Esophagus muscularis mucosa (tissue), 4 donors: Measurements from ENCODE around the gene RPS13. TPM values are rescaled to one million over a fixed set of nuclear protein-coding genes. Genes with fewer than 3 reads are reported as not detected.
"Not testable (repeated sequence)": the region's sequence is repeated elsewhere in the genome, so short reads cannot be mapped to it uniquely, and the experiment has no call there.

ENCODE experiments used
- DNase-seq: peaks from one replicate; pipeline ENCODE4 v3.0.0-alpha.2; 2017; ENCODE audit errors: extremely low spot score
- H3K27ac ChIP-seq, 4 donors: fragments of 200-600 bp; sonication (generic); replicated peaks in 1 of 4; 1 replicate in 3 of 4; 2 replicates in 1 of 4; pipeline ENCODE4 v1.5.1; 2016 to 2019; ENCODE audit warnings: mild to moderate bottlenecking in 1 of 4
- H3K27me3 ChIP-seq, 4 donors: fragments of 200-600 bp; sonication (generic); one replicate each; pipeline versions ENCODE4 v1.5.1 to v1.6.0; 2016 to 2019
- H3K36me3 ChIP-seq, 4 donors: fragments of 200-600 bp; sonication (generic); one replicate each; pipeline ENCODE4 v1.5.1; 2016 to 2019
- H3K4me1 ChIP-seq, 4 donors: fragments of 200-600 bp; sonication (generic); one replicate each; pipeline ENCODE4 v1.5.1; 2016 to 2019
- H3K4me3 ChIP-seq, 4 donors: fragments of 200-600 bp; sonication (generic); 1 replicate in 2 of 4; 2 replicates in 2 of 4; pipeline ENCODE4 v1.5.1; 2016 to 2019; ENCODE audit warnings: mild to moderate bottlenecking in 4 of 4, moderate library complexity in 1 of 4
- H3K9me3 ChIP-seq, 4 donors: fragments of 200-600 bp; sonication (generic); 1 replicate in 3 of 4; 2 replicates in 1 of 4; pipeline ENCODE4 v1.5.1; 2016 to 2019
- EP300 ChIP-seq: sonication (generic); formaldehyde crosslinking; IDR thresholded peaks from one replicate; pipeline ENCODE4 v1.6.1; 2017; ENCODE audit warnings: antibody characterized with exemption
- POLR2A ChIP-seq: fragments of 450-650 bp; IDR thresholded peaks from one replicate; pipeline ENCODE4 v1.6.1; 2017; ENCODE audit warnings: antibody characterized with exemption, moderate library complexity, mild to moderate bottlenecking, low read depth
- POLR2AphosphoS5 ChIP-seq, 2 donors: sonication (generic); formaldehyde crosslinking; IDR thresholded peaks; one replicate each; pipeline ENCODE4 v1.6.1; 2017; ENCODE audit warnings: antibody characterized with exemption in 2 of 2
- WGBS: methylation state at CpG from one replicate; pipeline ENCODE4 v1.1.5; 2018; 5-methylcytosine and 5-hydroxymethylcytosine counted together
- intact Hi-C: fragments of 100-400 bp; cut with DNase I; formaldehyde crosslinking; loops from one replicate; pipeline ENCODE4 v1.15.1; 2023
- total RNA-seq, 4 donors: library from RNA; depleted of rRNA; stranded (reverse); fragments of >200 nt; gene quantifications; one replicate each; pipeline versions ENCODE4 v1.1.0 to v1.2.1, GENCODE V29; 2016
- TF ChIP-seq, protein P1 (sequence below), 3 experiments: fragments of 200-600 bp in 2 of 3; fragments of 450-650 bp in 1 of 3; sonication (generic) in 2 of 3; IDR thresholded peaks; one replicate each; pipeline ENCODE4 v1.5.1; 2017 to 2019; ENCODE audit warnings: antibody characterized with exemption in 3 of 3, mild to moderate bottlenecking in 2 of 3, moderate library complexity in 1 of 3

The RPS13 gene
- total RNA-seq, 4 donors from 2014 or later, result 828 to 2,253 (median 1,546) TPM

- no peak overlapping the region for H3K4me3 ChIP-seq
- no peaks in the 10 kb centered on the region for H3K9me3 ChIP-seq
- no peaks in the 10 kb centered on the region for H3K4me1 ChIP-seq
- peaks cover 51 to 99% (median 85%) of the 10 kb centered on the region in 4 donors for H3K36me3 ChIP-seq
- H3K27me3 ChIP-seq, result no peaks in the 10 kb centered on the region
- intact Hi-C loops, result no loop called here
- TF ChIP-seq POLR2A (no peak), POLR2AphosphoS5 (IDR thresholded peaks at IDR 0.05) (no peak), EP300 (no peak)
- TF ChIP-seq, protein P1, sequence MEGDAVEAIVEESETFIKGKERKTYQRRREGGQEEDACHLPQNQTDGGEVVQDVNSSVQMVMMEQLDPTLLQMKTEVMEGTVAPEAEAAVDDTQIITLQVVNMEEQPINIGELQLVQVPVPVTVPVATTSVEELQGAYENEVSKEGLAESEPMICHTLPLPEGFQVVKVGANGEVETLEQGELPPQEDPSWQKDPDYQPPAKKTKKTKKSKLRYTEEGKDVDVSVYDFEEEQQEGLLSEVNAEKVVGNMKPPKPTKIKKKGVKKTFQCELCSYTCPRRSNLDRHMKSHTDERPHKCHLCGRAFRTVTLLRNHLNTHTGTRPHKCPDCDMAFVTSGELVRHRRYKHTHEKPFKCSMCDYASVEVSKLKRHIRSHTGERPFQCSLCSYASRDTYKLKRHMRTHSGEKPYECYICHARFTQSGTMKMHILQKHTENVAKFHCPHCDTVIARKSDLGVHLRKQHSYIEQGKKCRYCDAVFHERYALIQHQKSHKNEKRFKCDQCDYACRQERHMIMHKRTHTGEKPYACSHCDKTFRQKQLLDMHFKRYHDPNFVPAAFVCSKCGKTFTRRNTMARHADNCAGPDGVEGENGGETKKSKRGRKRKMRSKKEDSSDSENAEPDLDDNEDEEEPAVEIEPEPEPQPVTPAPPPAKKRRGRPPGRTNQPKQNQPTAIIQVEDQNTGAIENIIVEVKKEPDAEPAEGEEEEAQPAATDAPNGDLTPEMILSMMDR (IDR thresholded peaks at IDR 0.05), result no peak
- H3K27ac ChIP-seq, result no peak overlapping the region
- 85% methylated on average over 5 of the region's 5 CpGs for WGBS
- no peak for DNase-seq
Observed at GRCh38 chr11:17102462-17102861, 25.0 kb upstream of the RPS13 start.

GRCh38 chr11:17098658-17099057, 21.2 kb upstream of the RPS13 start:
- TF ChIP-seq EP300, result no peak
- no peak for TF ChIP-seq POLR2AphosphoS5 (IDR thresholded peaks at IDR 0.05)
- TF ChIP-seq POLR2A, result no peak
- TF ChIP-seq, protein P1 (IDR thresholded peaks at IDR 0.05), result no peak
- no peaks in the 10 kb centered on the region for H3K27me3 ChIP-seq
- no peaks in the 10 kb centered on the region for H3K9me3 ChIP-seq
- no peaks in the 10 kb centered on the region for H3K4me1 ChIP-seq
- WGBS, result 94% methylated on average over 6 of the region's 6 CpGs
- peak overlapping the region in 1 of 4 donors; percentile 14 for H3K27ac ChIP-seq
- peaks cover 40 to 100% (median 78%) of the 10 kb centered on the region in 4 donors for H3K36me3 ChIP-seq
- DNase-seq, result no peak
- no peak overlapping the region for H3K4me3 ChIP-seq
- intact Hi-C loops, result no loop called here

DNA sequence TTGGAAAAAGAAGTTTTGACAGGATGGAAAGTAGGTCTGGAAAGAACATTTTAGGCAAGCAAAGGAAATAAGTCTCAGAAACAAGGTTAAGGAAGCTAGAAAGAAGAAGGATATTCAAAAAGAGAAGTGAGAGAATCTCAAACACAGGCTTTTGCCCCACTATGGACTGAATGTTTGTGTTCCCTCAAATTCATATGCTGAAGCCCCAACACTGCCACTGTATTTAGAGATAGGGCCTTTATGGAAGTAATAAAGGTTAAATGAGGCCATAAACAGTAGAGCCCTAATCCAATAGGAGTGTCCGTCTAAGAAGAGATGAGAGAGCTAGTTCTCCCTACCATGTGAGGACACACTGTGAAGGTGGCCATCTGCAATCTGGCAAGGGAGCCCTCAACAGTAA, 20.6 kb upstream of the RPS13 start:
- TF ChIP-seq POLR2AphosphoS5 (IDR thresholded peaks at IDR 0.05), result no peak
- TF ChIP-seq, protein P1 (IDR thresholded peaks at IDR 0.05), result no peak
- no peak for TF ChIP-seq POLR2A
- TF ChIP-seq EP300, result no peak
- Histone ChIP-seq H3K9me3 (no peaks in the 10 kb centered on the region), H3K4me1 (no peaks in the 10 kb centered on the region), H3K36me3 (peaks cover 46 to 100% (median 81%) of the 10 kb centered on the region in 4 donors), H3K27ac (peak overlapping the region in 1 of 4 donors; percentile 14), H3K27me3 (no peaks in the 10 kb centered on the region), H3K4me3 (no peak overlapping the region)
- DNase-seq, result no peak
- intact Hi-C loops, result no loop called here
- WGBS, result 81% methylated on average over 1 of the region's 1 CpG

DNA sequence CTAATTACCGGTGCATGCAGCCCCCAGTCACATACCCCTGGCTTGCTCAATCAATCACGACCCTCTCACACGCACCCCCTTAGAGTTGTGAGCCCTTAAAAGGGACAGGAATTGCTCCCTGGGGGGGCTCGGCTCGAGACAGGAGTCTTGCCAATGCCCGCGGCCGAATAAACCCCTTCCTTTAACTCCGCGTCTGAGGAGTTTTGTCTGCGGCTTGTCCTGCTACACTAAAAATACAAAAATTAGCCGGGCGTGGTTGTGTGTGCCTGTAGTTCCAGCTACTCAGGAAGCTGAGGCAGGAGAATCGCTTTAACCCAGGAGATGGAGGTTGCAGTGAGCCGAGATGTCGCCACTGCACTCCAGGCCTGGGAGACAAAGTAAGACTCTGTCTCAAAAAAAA, 8.5 kb upstream of the RPS13 start:
- H3K4me3 ChIP-seq, H3K9me3 ChIP-seq, DNase-seq, H3K4me1 ChIP-seq, H3K27me3 ChIP-seq, intact Hi-C loops, H3K27ac ChIP-seq: not testable (repeated sequence)
- H3K36me3 ChIP-seq, result peaks cover 19 to 44% (median 32%) of the 10 kb centered on the region in 4 donors
- 83% methylated on average over 16 of the region's 16 CpGs for WGBS

GRCh38 chr11:17077240-17077519, 287 bp downstream of the RPS13 start:
- Histone ChIP-seq H3K4me1 (peaks cover 29 to 37% (median 32%) of the 10 kb centered on the region in 4 donors), H3K27ac (peak overlapping the region; percentile 89 to 93 (median 90)), H3K9me3 (no peaks in the 10 kb centered on the region), H3K4me3 (peak overlapping the region; percentile 66 to 78 (median 74)), H3K36me3 (peaks cover 15 to 38% (median 32%) of the 10 kb centered on the region in 4 donors), H3K27me3 (no peaks in the 10 kb centered on the region)
- TF ChIP-seq EP300, result no peak
- no peak for TF ChIP-seq POLR2AphosphoS5 (IDR thresholded peaks at IDR 0.05)
- TF ChIP-seq POLR2A, result no peak
- TF ChIP-seq, protein P1 (IDR thresholded peaks at IDR 0.05), result no peak
- DNase-seq, result peak; percentile 92
- intact Hi-C loops, result loop anchor here (2.0 to 5.0 kb wide), 2 partner anchors 130 to 338 kb away; partner anchors contain the start of genes C11orf58 and PIK3C2A
- no CpG with 5 or more reads among the region's 20 CpGs for WGBS
